Stimulated activated CD8-positive, alpha-beta memory T cell treated with anti-CD3 and anti-CD28 coated beads, Interleukin-15, amount 100 ng/mL, for 48 hours (primary cell): ENCODE measurements around the gene LCE3D.
"Not testable (repeated sequence)": the region's sequence is repeated elsewhere in the genome, so short reads cannot be mapped to it uniquely, and the experiment has no call there.

ENCODE experiments used
- DNase-seq, 2 donors: peaks; one replicate each; pipeline ENCODE4 v3.0.0-alpha.2; 2020; ENCODE audit warnings: low read depth in 2 of 2

LCE3D gene

GRCh38 chr1:152580433-152580832 lies at the start of gene LCE3D:
LCE3D (minus strand) TSS chr1:152580516; CDS start chr1:152579936, 580 bp downstream.
- no peak for DNase-seq

GRCh38 chr1:152626744-152627143 lies 46.4 kb upstream of the LCE3D start:
- DNase-seq, result no peak

GRCh38 chr1:152623203-152623844 lies 43.0 kb upstream of the LCE3D start:
- DNase-seq, result peak; percentile 1 to 4

GRCh38 chr1:152622803-152623202 lies 42.5 kb upstream of the LCE3D start, which contains the start of gene LCE3A:
LCE3A (minus strand) TSS chr1:152623103; CDS start chr1:152623103, 0 bp downstream.
- DNase-seq, result peak in 1 of 2 donors; percentile 0

GRCh38 chr1:152621993-152622392 lies 41.7 kb upstream of the LCE3D start:
- no peak for DNase-seq

GRCh38 chr1:152613511-152613910 lies 33.2 kb upstream of the LCE3D start, which contains the start of gene LCE3B:
LCE3B (plus strand) TSS chr1:152613811; CDS start chr1:152613811, 0 bp downstream.
- DNase-seq, result no peak

- DNase-seq, result no peak
Measured at GRCh38 chr1:152599934-152600333, 19.6 kb upstream of the LCE3D start, which contains the start of gene LCE3C. LCE3C (plus strand) TSS chr1:152600234; CDS start chr1:152600732, 498 bp downstream.

- no peak for DNase-seq
Measured at GRCh38 chr1:152596986-152597385, 16.7 kb upstream of the LCE3D start.

- no peak for DNase-seq
Measured at GRCh38 chr1:152585586-152585985, 5.3 kb upstream of the LCE3D start.

GRCh38 chr1:152582647-152583046 lies 2.3 kb upstream of the LCE3D start:
- DNase-seq, result no peak

GRCh38 chr1:152579526-152579925 lies 790 bp downstream of the LCE3D start:
- not testable (repeated sequence) for DNase-seq

GRCh38 chr1:152577168-152577567 lies 3.1 kb downstream of the LCE3D start:
- peak in 1 of 2 donors; percentile 8 for DNase-seq

GRCh38 chr1:152566681-152567080 lies 13.6 kb downstream of the LCE3D start, which contains the start of gene LCE3E:
LCE3E (minus strand) TSS chr1:152566780; CDS start chr1:152566208, 572 bp downstream.
- no peak for DNase-seq

GRCh38 chr1:152565535-152566215 lies 14.6 kb downstream of the LCE3D start:
- no peak for DNase-seq

- no peak for DNase-seq
Measured at GRCh38 chr1:152565115-152565514, 15.2 kb downstream of the LCE3D start.

- DNase-seq, result not testable (repeated sequence)
Measured at GRCh38 chr1:152548358-152548757, 32.0 kb downstream of the LCE3D start.

GRCh38 chr1:152546704-152547103 lies 33.6 kb downstream of the LCE3D start:
- no peak for DNase-seq

GRCh38 chr1:152543820-152544219 lies 36.5 kb downstream of the LCE3D start:
- no peak for DNase-seq

- no peak for DNase-seq
Measured at GRCh38 chr1:152539901-152540300, 40.4 kb downstream of the LCE3D start.

GRCh38 chr1:152537496-152537895 lies 42.8 kb downstream of the LCE3D start:
- DNase-seq, result no peak

- DNase-seq, result no peak
Measured at GRCh38 chr1:152535774-152536173, 44.5 kb downstream of the LCE3D start.

GRCh38 chr1:152533327-152533938 lies 46.9 kb downstream of the LCE3D start:
- DNase-seq, result no peak
